Measurements from ENCODE around the gene FLRT2.
A peak's percentile ranks its signal among the peaks of the same experiment; 100 is the strongest.

The FLRT2 gene

GRCh38 chr14:85501751-85502150 is 28.2 kb upstream of the FLRT2 start:
- H3K4me3 ChIP-seq (replicated peaks in 1 of 2; ENCODE audit: low read depth in 2 of 2, low read length in 2 of 2), result no peak overlapping the region
- TF ChIP-seq, protein P1, sequence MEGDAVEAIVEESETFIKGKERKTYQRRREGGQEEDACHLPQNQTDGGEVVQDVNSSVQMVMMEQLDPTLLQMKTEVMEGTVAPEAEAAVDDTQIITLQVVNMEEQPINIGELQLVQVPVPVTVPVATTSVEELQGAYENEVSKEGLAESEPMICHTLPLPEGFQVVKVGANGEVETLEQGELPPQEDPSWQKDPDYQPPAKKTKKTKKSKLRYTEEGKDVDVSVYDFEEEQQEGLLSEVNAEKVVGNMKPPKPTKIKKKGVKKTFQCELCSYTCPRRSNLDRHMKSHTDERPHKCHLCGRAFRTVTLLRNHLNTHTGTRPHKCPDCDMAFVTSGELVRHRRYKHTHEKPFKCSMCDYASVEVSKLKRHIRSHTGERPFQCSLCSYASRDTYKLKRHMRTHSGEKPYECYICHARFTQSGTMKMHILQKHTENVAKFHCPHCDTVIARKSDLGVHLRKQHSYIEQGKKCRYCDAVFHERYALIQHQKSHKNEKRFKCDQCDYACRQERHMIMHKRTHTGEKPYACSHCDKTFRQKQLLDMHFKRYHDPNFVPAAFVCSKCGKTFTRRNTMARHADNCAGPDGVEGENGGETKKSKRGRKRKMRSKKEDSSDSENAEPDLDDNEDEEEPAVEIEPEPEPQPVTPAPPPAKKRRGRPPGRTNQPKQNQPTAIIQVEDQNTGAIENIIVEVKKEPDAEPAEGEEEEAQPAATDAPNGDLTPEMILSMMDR (IDR thresholded peaks at IDR 0.05; ENCODE audit: low read depth, low read length), result no peak
- DNase-seq (ENCODE audit: low read depth in 2 of 2), result no peak

DNA sequence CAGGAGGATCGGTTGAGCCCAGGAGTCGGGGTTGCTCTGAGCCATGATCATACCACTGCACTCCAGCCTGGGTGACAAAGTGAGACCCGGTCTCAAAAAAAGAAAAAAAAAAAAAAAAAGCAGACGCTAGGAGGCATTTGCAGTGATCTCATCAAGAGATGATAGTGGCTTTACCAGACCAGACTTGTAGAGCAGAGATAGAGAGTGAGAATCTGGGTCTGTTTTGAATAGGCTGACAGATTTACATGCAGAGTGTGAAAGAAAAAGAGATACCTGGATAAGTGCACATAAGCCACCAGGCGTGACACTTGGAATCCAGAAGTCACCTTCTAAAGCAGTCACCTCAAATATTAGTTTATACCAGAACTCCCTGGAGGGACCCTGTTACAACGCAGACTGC is 21.1 kb upstream of the FLRT2 start:
- no peak overlapping the region for H3K4me3 ChIP-seq (replicated peaks in 1 of 2; ENCODE audit: low read depth in 2 of 2, low read length in 2 of 2)
- DNase-seq (ENCODE audit: low read depth in 2 of 2), result no peak
- TF ChIP-seq, protein P1 (IDR thresholded peaks at IDR 0.05; ENCODE audit: low read depth, low read length), result no peak

DNA sequence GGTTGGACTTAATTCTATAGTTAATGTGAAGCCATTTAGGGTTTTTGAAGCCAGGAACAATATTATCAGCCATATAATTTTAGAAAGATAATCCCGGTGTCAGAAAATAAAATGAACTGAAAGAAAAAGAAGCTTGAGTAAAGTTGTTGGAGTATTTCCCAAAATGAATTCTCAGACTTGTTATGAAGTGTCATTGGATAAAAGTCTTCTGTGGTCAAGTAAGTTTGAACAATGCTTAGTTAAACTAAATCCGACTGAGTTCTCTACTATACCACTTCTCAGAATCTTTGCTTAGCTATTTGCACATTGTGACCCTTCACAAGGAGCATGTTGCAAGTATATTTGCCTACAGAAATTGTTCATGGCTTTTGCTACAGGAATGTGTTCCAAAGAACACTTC is 17.5 kb upstream of the FLRT2 start:
- DNase-seq (ENCODE audit: low read depth in 2 of 2), result peak in 1 of 2 donors; percentile 16
- no peak overlapping the region for H3K4me3 ChIP-seq (replicated peaks in 1 of 2; ENCODE audit: low read depth in 2 of 2, low read length in 2 of 2)
- TF ChIP-seq, protein P1 (IDR thresholded peaks at IDR 0.05; ENCODE audit: low read depth, low read length), result no peak

DNA sequence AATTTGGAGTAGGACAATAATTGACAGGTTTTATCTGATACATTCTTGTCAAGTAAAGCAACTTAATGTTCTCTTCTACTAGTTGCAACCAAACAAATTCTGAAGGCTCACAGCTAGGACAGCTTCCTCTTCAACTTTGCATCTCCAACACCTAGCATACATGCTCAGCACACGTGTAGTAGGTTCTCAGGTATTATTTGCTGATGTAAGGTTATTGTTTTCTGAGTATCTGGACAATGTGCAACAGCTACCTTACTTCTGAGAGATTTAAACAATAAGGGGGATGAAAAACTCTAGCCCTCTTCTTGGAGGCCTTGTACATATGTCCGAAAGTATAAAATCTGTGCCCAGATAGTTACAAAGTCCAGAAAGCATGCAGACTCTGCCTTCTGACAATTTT is 15.5 kb upstream of the FLRT2 start:
- TF ChIP-seq, protein P1 (IDR thresholded peaks at IDR 0.05; ENCODE audit: low read depth, low read length), result no peak
- DNase-seq (ENCODE audit: low read depth in 2 of 2), result no peak
- H3K4me3 ChIP-seq (replicated peaks in 1 of 2; ENCODE audit: low read depth in 2 of 2, low read length in 2 of 2), result no peak overlapping the region

GRCh38 chr14:85516239-85517113 is 13.5 kb upstream of the FLRT2 start:
- TF ChIP-seq, protein P1 (IDR thresholded peaks at IDR 0.05; ENCODE audit: low read depth, low read length), result no peak
- H3K4me3 ChIP-seq (replicated peaks in 1 of 2; ENCODE audit: low read depth in 2 of 2, low read length in 2 of 2), result peak overlapping the region in 1 of 2 donors; percentile 11
- DNase-seq (ENCODE audit: low read depth in 2 of 2), result peak; percentile 87 to 94

DNA sequence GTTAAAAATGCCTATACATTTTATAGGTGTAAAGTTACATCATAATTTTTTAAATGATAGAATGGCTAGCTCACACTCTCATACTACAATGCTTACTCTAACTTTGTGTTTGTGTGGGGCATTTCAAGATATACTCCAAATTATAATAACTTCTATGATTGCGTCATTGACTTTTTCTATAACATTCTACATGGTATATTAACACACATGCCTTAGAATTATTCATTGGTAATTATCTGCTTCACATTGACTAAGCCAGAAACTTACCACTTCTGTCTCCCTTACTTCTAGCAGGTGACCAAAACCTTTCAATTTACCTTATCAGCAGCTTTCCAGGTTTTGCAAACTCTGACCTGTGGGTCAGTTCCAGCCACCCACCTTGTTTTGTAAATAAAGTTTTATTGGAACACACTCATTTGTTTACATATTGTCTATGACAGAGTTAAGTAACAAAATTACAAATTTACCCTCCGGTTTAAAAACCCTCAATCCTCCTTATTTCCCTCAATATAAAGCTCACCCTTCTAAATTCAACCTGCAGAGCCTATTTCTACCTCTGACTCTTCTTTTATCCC is 12.7 kb upstream of the FLRT2 start:
- no peak overlapping the region for H3K4me3 ChIP-seq (replicated peaks in 1 of 2; ENCODE audit: low read depth in 2 of 2, low read length in 2 of 2)
- TF ChIP-seq, protein P1 (IDR thresholded peaks at IDR 0.05; ENCODE audit: low read depth, low read length), result no peak
- DNase-seq (ENCODE audit: low read depth in 2 of 2), result no peak
